ENCODE measurements around the gene ADAMTS4. TPM values are rescaled to one million over a fixed set of nuclear protein-coding genes. Genes with fewer than 3 reads are reported as not detected.
A peak's percentile ranks its signal among the peaks of the same experiment; 100 is the strongest.

ADAMTS4 gene
- total and polyA plus RNA-seq, 9 of the 15 experiments (the other 6 are each of a cell fraction or from before 2014, with no cell fraction given) = 0.07 to 3.7 (median 0.41) TPM

- TF ChIP-seq, protein P1, sequence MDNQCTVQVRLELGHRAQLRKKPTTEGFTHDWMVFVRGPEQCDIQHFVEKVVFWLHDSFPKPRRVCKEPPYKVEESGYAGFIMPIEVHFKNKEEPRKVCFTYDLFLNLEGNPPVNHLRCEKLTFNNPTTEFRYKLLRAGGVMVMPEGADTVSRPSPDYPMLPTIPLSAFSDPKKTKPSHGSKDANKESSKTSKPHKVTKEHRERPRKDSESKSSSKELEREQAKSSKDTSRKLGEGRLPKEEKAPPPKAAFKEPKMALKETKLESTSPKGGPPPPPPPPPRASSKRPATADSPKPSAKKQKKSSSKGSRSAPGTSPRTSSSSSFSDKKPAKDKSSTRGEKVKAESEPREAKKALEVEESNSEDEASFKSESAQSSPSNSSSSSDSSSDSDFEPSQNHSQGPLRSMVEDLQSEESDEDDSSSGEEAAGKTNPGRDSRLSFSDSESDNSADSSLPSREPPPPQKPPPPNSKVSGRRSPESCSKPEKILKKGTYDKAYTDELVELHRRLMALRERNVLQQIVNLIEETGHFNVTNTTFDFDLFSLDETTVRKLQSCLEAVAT (IDR thresholded peaks at IDR 0.05) = peak in 1 of 2 experiments; percentile 78; a peak in 2 of 4 replicates
- TF ChIP-seq DNMT1 (IDR thresholded peaks at IDR 0.05) (0 out of 2 replicates have a peak, but pooled peaks have one; percentile 75), RERE (CRISPR knock-in tag; IDR thresholded peaks at IDR 0.05; ENCODE audit: borderline replicate concordance) (no peak), ZNF316 (IDR thresholded peaks at IDR 0.05) (no peak), U2AF2 (optimal IDR thresholded peaks at IDR 0.05; ENCODE audit: low read depth, low read length) (no peak), TAF15 (IDR thresholded peaks at IDR 0.05; ENCODE audit: low read depth, low read length) (no peak), JUNB (CRISPR knock-in tag; conservative IDR thresholded peaks at IDR 0.05) (no peak), SREBF1 (IDR thresholded peaks at IDR 0.05; ENCODE audit: borderline replicate concordance, low read depth, low read length) (no peak), PCBP1 (IDR thresholded peaks at IDR 0.05; ENCODE audit: low read depth, low read length, poor library complexity, severe bottlenecking) (no peak), U2AF1 (optimal IDR thresholded peaks at IDR 0.05; ENCODE audit: low read depth, low read length) (no peak), ZNF41 (CRISPR knock-in tag; conservative IDR thresholded peaks at IDR 0.05) (peak; percentile 58; the same call in 1 of the 2 replicates), KAT2B (IDR thresholded peaks at IDR 0.05; ENCODE audit: low read depth, low read length) (no peak), HNRNPLL (IDR thresholded peaks at IDR 0.05; ENCODE audit: low read depth, low read length, poor library complexity, severe bottlenecking) (peak; percentile 34), HMBOX1 (IDR thresholded peaks at IDR 0.05) (no peak), DMBX1 (CRISPR knock-in tag; IDR thresholded peaks at IDR 0.05; ENCODE audit: borderline replicate concordance) (0 out of 2 replicates have a peak, but pooled peaks have one; percentile 46), ZNF23 (CRISPR knock-in tag; IDR thresholded peaks at IDR 0.05) (no peak)
- TF ChIP-seq, protein P2, sequence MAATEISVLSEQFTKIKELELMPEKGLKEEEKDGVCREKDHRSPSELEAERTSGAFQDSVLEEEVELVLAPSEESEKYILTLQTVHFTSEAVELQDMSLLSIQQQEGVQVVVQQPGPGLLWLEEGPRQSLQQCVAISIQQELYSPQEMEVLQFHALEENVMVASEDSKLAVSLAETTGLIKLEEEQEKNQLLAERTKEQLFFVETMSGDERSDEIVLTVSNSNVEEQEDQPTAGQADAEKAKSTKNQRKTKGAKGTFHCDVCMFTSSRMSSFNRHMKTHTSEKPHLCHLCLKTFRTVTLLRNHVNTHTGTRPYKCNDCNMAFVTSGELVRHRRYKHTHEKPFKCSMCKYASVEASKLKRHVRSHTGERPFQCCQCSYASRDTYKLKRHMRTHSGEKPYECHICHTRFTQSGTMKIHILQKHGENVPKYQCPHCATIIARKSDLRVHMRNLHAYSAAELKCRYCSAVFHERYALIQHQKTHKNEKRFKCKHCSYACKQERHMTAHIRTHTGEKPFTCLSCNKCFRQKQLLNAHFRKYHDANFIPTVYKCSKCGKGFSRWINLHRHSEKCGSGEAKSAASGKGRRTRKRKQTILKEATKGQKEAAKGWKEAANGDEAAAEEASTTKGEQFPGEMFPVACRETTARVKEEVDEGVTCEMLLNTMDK (IDR thresholded peaks at IDR 0.05; ENCODE audit: borderline replicate concordance, insufficient read depth, low read depth, low read length, poor library complexity, severe bottlenecking) = peak; percentile 87
These were observed 3.2 kb upstream of the ADAMTS4 start, which contains the start of gene NDUFS2 (continued) for GRCh38 chr1:161201836-161202712.
